Measurements from ENCODE around the gene ATP8A2.

Gene ATP8A2

GRCh38 chr13:25372284-25373081 is 709 bp downstream of the ATP8A2 start:
- TF ChIP-seq POLR2A (IDR thresholded peaks at IDR 0.05; ENCODE audit: low read length) (no peak), GATA1 (IDR thresholded peaks at IDR 0.05; ENCODE audit: low read depth, low read length) (no peak)
- peak; percentile 64 to 74 for DNase-seq

DNA sequence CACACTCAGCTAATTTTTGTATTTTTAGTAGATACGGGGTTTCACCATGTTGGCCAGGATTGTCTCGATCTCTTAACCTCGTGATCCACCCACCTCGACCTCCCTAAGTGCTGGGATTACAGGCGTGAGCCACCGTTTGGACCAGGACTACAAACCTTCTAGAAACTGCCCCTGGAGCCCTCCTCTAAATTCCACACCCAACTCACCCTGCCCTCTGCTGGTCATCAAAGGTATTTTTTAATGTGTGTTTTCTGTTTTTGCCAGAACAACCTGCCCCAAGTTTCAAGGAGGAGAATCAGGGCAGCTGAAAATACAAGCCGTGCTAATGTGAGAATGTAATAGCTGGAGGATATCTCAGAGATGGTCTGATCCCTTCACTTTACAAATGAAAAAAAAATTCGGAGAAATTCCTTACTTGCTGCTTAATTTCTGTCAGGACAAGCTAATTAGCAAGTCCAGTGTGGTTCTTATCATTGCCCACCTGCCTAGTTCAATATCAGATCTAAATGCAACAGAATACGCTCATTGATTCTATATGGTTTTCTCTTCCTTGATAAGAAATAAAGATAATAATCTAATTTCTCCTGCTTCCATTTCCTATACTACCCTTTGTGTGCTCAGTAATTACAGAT is 4.1 kb downstream of the ATP8A2 start:
- DNase-seq, result peak; percentile 77 to 86

DNA sequence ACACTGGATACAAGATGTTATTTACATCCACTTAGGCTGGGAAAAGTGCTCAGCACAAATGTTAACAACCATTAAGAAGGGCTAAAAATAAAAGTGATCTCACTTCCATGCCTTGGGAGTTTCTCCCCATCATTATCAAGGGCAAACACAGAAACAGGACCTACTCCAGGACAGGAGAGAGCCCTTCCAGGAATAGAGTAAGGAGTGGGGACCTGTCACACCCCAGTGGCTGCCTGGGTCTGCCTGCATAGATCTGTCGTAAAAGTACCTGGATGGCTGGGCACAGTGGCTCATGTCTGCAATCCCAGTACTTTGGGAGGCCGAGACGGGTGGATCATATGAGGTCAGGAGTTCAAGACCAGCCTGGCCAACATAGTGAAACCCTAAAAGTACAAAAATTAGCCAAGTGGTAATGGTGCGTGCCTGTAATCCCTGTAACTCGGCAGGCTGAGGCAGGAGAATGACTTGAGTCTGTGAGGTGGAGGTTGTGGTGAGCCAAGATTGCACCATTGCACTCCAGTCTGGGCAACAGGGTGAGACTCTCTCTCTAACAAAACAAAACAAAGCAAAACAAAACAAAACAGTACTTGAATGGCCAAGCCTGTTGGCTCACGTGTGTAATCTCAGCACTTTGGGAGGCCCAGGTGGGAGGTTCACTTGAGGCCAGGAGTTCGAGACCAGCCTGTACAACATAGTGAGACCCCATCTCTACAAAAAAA is 5.6 kb downstream of the ATP8A2 start:
- peak in 1 of 2 experiments; percentile 27 for DNase-seq
- no peak for TF ChIP-seq GATA1 (IDR thresholded peaks at IDR 0.05; ENCODE audit: low read depth, low read length)
- no peak for TF ChIP-seq POLR2A (IDR thresholded peaks at IDR 0.05; ENCODE audit: low read length)

More for the DNA sequence above, 4.1 kb downstream of the ATP8A2 start:
- TF ChIP-seq GATA1 (IDR thresholded peaks at IDR 0.05; ENCODE audit: low read depth, low read length) (no peak), POLR2A (IDR thresholded peaks at IDR 0.05; ENCODE audit: low read length) (no peak)

GRCh38 chr13:25378528-25378927 is 6.8 kb downstream of the ATP8A2 start:
- no peak for TF ChIP-seq GATA1 (IDR thresholded peaks at IDR 0.05; ENCODE audit: low read depth, low read length)
- TF ChIP-seq POLR2A (IDR thresholded peaks at IDR 0.05; ENCODE audit: low read length), result no peak
- DNase-seq, result peak; percentile 36 to 37

DNA sequence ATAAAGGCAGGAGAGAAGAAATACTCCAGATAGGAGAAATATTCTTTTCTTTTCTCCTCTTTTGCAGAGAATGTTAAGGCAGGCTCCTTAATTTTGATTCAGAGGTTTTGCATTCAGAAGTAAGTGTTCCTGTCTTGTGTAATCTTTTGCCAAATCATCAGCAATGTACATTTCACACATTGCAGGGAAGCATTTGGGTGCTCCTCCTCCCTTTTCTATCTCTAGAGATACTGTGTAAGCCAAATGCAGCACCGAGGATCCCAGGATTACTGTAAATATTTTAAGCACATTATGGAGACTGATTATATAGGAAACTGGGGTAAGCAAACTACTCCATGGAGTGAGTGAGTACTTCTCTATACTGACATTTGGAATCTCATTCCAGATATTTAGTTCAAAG is 7.2 kb downstream of the ATP8A2 start:
- peak; percentile 54 to 65 for DNase-seq

DNA sequence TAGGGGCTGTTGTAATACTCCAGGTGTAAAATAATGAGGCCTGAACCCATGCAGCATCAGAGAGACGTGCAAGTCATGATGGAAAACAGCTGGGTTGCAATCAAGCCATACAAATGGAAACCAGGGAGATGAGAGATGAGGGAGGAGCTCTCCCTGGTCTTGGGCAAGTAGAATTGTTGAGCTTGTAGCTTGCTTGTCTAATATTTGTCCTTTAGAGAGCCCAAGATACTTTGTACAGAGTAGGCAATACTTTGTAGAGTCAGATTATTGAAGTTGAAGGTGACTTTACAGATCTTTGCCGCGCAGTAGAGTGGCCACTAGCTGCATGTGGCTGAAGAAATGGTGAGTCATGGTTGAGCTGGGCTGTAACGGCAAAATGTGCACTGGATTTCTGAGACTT is 8.3 kb downstream of the ATP8A2 start:
- no peak for TF ChIP-seq GATA1 (IDR thresholded peaks at IDR 0.05; ENCODE audit: low read depth, low read length)
- TF ChIP-seq POLR2A (IDR thresholded peaks at IDR 0.05; ENCODE audit: low read length), result no peak
- peak; percentile 87 to 88 for DNase-seq

More for the DNA sequence above, 7.2 kb downstream of the ATP8A2 start:
- TF ChIP-seq GATA1 (IDR thresholded peaks at IDR 0.05; ENCODE audit: low read depth, low read length) (no peak), POLR2A (IDR thresholded peaks at IDR 0.05; ENCODE audit: low read length) (no peak)

- TF ChIP-seq GATA1 (IDR thresholded peaks at IDR 0.05; ENCODE audit: low read depth, low read length), result no peak
- TF ChIP-seq POLR2A (IDR thresholded peaks at IDR 0.05; ENCODE audit: low read length), result no peak
- peak; percentile 72 to 84 for DNase-seq
These were observed 9.1 kb downstream of the ATP8A2 start for GRCh38 chr13:25380741-25381324.

DNA sequence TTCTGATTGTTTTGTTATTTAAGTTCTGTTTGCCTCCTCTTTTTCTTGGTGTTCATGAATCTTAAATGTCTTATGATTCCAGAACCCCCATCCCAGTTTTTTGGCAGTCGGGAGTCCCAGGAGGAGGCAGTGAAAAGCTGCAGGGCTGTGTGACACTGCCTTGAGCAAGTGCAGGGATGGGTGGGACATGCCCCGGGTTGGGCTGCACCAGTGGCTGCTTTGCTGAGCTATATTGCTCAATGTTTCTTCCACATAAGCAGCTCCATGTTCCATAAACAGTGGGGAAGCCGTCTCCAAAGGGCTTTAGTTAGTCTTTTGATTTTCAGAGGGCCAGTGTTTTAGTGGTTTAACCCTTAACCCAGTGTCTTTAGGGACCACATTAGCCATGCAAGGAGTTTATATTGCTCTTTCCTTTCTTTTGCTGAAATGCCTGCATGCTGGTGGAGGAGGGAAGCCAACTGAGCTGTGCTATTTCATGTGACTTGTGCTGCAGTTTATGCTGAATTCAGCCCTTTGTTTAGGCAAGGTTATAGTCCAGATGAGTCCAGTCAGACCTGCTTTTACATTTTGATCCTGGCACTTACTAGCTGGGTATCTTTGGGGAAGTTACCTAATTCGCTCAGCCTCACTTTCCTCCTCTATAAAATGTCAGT is 13.1 kb downstream of the ATP8A2 start:
- TF ChIP-seq POLR2A (IDR thresholded peaks at IDR 0.05; ENCODE audit: low read length) (no peak), GATA1 (IDR thresholded peaks at IDR 0.05; ENCODE audit: low read depth, low read length) (no peak)

DNA sequence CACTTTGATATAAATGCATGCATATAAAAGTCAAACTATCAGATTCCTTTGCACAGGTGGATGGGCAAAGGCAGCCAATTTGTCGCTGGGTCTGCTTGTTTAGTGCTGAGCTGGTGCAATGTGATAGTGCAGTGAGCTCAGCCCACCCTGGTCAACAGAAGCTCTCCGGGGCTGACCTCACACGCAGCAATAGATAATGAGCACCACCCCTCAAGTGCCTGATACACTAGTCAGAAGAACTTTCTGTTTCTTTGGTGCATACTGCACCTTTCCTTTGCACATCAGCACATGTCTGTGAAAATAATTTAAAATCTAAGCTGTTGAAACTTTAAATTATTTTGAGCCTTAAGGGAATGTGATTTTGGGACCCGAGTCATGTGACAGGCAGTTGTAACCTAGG is 20.2 kb downstream of the ATP8A2 start:
- peak; percentile 20 for TF ChIP-seq POLR2A (IDR thresholded peaks at IDR 0.05; ENCODE audit: low read length)
- TF ChIP-seq GATA1 (IDR thresholded peaks at IDR 0.05; ENCODE audit: low read depth, low read length), result no peak
- DNase-seq, result peak; percentile 92 to 93

More for the DNA sequence above, 13.1 kb downstream of the ATP8A2 start:
- DNase-seq, result peak; percentile 26 to 34

GRCh38 chr13:25394402-25395060 is 22.8 kb downstream of the ATP8A2 start:
- TF ChIP-seq POLR2A (IDR thresholded peaks at IDR 0.05; ENCODE audit: low read length) (no peak), GATA1 (IDR thresholded peaks at IDR 0.05; ENCODE audit: low read depth, low read length) (no peak)
- peak; percentile 85 to 95 for DNase-seq

- no peak for DNase-seq
- no peak for TF ChIP-seq POLR2A (IDR thresholded peaks at IDR 0.05; ENCODE audit: low read length)
- TF ChIP-seq GATA1 (IDR thresholded peaks at IDR 0.05; ENCODE audit: low read depth, low read length), result no peak
These were observed 26.0 kb downstream of the ATP8A2 start for GRCh38 chr13:25397763-25398162.

- DNase-seq, result no peak
- no peak for TF ChIP-seq GATA1 (IDR thresholded peaks at IDR 0.05; ENCODE audit: low read depth, low read length)
- TF ChIP-seq POLR2A (IDR thresholded peaks at IDR 0.05; ENCODE audit: low read length), result no peak
These were observed 29.2 kb downstream of the ATP8A2 start for GRCh38 chr13:25400925-25401324.

GRCh38 chr13:25401958-25402357 is 30.2 kb downstream of the ATP8A2 start:
- peak in 1 of 2 experiments; percentile 22 for DNase-seq
- TF ChIP-seq POLR2A (IDR thresholded peaks at IDR 0.05; ENCODE audit: low read length) (no peak), GATA1 (IDR thresholded peaks at IDR 0.05; ENCODE audit: low read depth, low read length) (no peak)
